GM06990 (cell line): ENCODE data around the gene SHC3.

Experiments
- DNase-seq: peaks from one replicate; pipeline ENCODE4 v3.0.0-alpha.2; 2011; ENCODE audit not compliant: insufficient read length; ENCODE audit errors: extremely low read depth
- H3K27me3 ChIP-seq: replicated peaks from 2 replicates; pipeline ENCODE4 v1.6.0; 2011; ENCODE audit warnings: low read length; ENCODE audit not compliant: control insufficient read depth, insufficient read depth
- H3K36me3 ChIP-seq: 2 replicates; pipeline ENCODE4 v1.5.1; 2011; ENCODE audit warnings: low read length; ENCODE audit not compliant: control insufficient read depth, insufficient read depth
- H3K4me3 ChIP-seq: replicated peaks from 2 replicates; pipeline ENCODE4 v1.5.1; 2011; ENCODE audit warnings: low read depth, mild to moderate bottlenecking, control low read depth, low read length
- CTCF ChIP-seq: IDR thresholded peaks from 2 replicates; pipeline ENCODE4 v1.5.1; 2011; ENCODE audit warnings: low read length, control low read depth, mild to moderate bottlenecking, inconsistent platforms; ENCODE audit not compliant: insufficient read depth, poor library complexity, severe bottlenecking

The SHC3 gene

DNA sequence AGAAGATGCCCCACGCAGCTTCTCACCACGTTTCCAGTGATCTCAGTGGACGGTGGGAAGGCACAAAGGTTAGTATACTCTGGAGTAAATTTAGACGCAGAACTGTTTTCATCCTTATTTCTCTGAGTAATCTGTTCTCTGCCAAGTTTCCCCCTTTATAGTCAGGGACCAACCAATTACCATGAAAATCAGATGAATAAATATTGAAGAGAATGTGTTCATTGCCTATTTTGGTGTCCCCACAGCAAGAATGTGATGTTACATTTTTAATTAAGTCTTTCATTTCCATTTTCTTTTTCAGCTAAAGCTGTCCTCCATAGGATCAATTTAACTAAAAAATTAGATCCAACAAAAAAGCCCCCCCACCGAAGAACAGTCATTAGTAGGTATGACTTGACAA is 146.0 kb downstream of the SHC3 start:
- Histone ChIP-seq H3K4me3 (no peak overlapping the region), H3K36me3 (no peaks in the 10 kb centered on the region), H3K27me3 (no peaks in the 10 kb centered on the region)
- no peak for DNase-seq
- TF ChIP-seq CTCF: no peak

- no peak for TF ChIP-seq CTCF
- DNase-seq: no peak
- Histone ChIP-seq H3K36me3 (no peaks in the 10 kb centered on the region), H3K4me3 (no peak overlapping the region), H3K27me3 (no peaks in the 10 kb centered on the region)
Observed at GRCh38 chr9:89032173-89032572, 146.4 kb downstream of the SHC3 start.

- Histone ChIP-seq H3K4me3 (no peak overlapping the region), H3K27me3 (no peaks in the 10 kb centered on the region), H3K36me3 (no peaks in the 10 kb centered on the region)
Observed at GRCh38 chr9:89029788-89030187, 148.8 kb downstream of the SHC3 start.

GRCh38 chr9:89026876-89027275 is 151.7 kb downstream of the SHC3 start:
- Histone ChIP-seq H3K4me3 (no peak overlapping the region), H3K27me3 (no peaks in the 10 kb centered on the region), H3K36me3 (no peaks in the 10 kb centered on the region)
- DNase-seq: no peak
- TF ChIP-seq CTCF: no peak

More at GRCh38 chr9:89029788-89030187, 148.8 kb downstream of the SHC3 start:
- no peak for DNase-seq
- TF ChIP-seq CTCF: no peak

GRCh38 chr9:89025553-89025952 is 153.1 kb downstream of the SHC3 start:
- H3K27me3 ChIP-seq: no peaks in the 10 kb centered on the region
- no peaks in the 10 kb centered on the region for H3K36me3 ChIP-seq
- H3K4me3 ChIP-seq: no peak overlapping the region
- TF ChIP-seq CTCF: no peak
- DNase-seq: no peak

GRCh38 chr9:89024727-89025126 is 153.9 kb downstream of the SHC3 start:
- TF ChIP-seq CTCF: no peak
- Histone ChIP-seq H3K27me3 (no peaks in the 10 kb centered on the region), H3K36me3 (no peaks in the 10 kb centered on the region), H3K4me3 (no peak overlapping the region)
- DNase-seq: no peak
